ENCODE measurements around the gene DHRSX. TPM values are rescaled to one million over a fixed set of nuclear protein-coding genes. Genes with fewer than 3 reads are reported as not detected.

Gene DHRSX
- total and polyA plus RNA-seq, 9 of the 15 experiments (the other 6 are each of a cell fraction or from before 2014, with no cell fraction given): 0.59 to 11.0 (median 6.2) TPM

DNA sequence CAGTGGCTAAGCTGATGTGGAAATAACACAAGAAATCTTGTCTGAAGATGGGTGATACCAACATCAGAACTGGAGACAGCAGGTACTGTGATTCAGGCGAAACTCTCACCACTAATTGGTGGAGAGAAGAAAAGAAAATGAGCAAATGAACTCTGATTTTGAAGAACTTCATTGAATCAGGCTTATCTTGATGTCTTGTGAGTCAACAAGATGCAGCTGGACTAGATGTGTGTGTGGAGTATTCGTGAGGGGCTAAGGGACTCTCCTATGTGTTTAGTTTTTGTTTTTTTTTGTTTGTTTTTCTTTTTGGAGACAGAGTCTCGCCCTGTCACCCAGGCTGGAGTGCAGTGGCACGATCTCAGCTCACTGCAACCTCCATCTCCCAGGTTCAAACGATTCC, 131.6 kb downstream of the DHRSX start:
- peaks cover 3% of the 10 kb centered on the region; the same call in 1 of the 2 replicates for H4K20me1 ChIP-seq (replicated peaks; ENCODE audit: control insufficient read depth, insufficient read depth, low read length)
- no peak for ATAC-seq
- H3K27ac ChIP-seq (ENCODE audit: extremely low read depth, low read depth, low read length): no peak overlapping the region
- ChIA-PET CTCF (ENCODE audit: low intra/inter-chr PET ratio) (no interaction called here), POLR2A (no interaction called here)
- no peak for DNase-seq (ENCODE audit: extremely low read depth in 1 of 4, low spot score in 3 of 4)
- TF ChIP-seq ZNF274 (IDR thresholded peaks at IDR 0.05; ENCODE audit: borderline replicate concordance, low read depth, low read length) (no peak), KDM5B (IDR thresholded peaks at IDR 0.05; ENCODE audit: insufficient replicate concordance, low read depth, low read length) (no peak), PHF8 (IDR thresholded peaks at IDR 0.05; ENCODE audit: borderline replicate concordance, low read length) (no peak), CAMTA2 (CRISPR knock-in tag; conservative IDR thresholded peaks at IDR 0.05) (no peak), MYBL2 (IDR thresholded peaks at IDR 0.05; ENCODE audit: low read depth) (no peak), MYBL2 (CRISPR knock-in tag; IDR thresholded peaks at IDR 0.05; ENCODE audit: borderline replicate concordance) (no peak), HDGF (IDR thresholded peaks at IDR 0.05) (no peak)
- no peaks in the 10 kb centered on the region for H3K36me3 ChIP-seq (ENCODE audit: control insufficient read depth, insufficient read depth, low read length)
- H3K4me1 ChIP-seq (replicated peaks in 1 of 2; ENCODE audit: control insufficient read depth in 2 of 2, insufficient read depth in 2 of 2, low read length in 2 of 2): no peaks in the 10 kb centered on the region; a peak in 3 of 5 replicates
- H3K9me1 ChIP-seq (ENCODE audit: control insufficient read depth, insufficient read depth, low read length): no peaks in the 10 kb centered on the region
- H3K9me3 ChIP-seq (replicated peaks; ENCODE audit: control insufficient read depth, insufficient read depth, low read depth, low read length): no peaks in the 10 kb centered on the region
- H3K4me2 ChIP-seq (ENCODE audit: insufficient read depth, low read length): no peak overlapping the region
- H2AFZ ChIP-seq (ENCODE audit: low read depth, low read length): no peak overlapping the region
- whole genome bisulfite sequencing (ENCODE audit: insufficient coverage, low coverage, missing lambda C conversion rate): 60% methylated on average over 3 of the region's 5 CpGs
- in situ Hi-C loops (cut with MboI) (no loop called here), intact Hi-C loops (cut with micrococcal nuclease) (no loop called here)
- H3K79me2 ChIP-seq (ENCODE audit: control insufficient read depth, insufficient read depth, low read length): no peaks in the 10 kb centered on the region
- no peaks in the 10 kb centered on the region for H3K27me3 ChIP-seq (ENCODE audit: control insufficient read depth in 2 of 2, insufficient read depth in 2 of 2, low read length in 2 of 2)
- no peak for FAIRE-seq
- H3K9ac ChIP-seq (ENCODE audit: insufficient read depth in 1 of 2, low read depth in 2 of 2, low read length in 2 of 2): no peak overlapping the region
- no TSS peak for BruUV-seq (replicated peaks)
- H3K4me3 ChIP-seq: no peak overlapping the region

DNA sequence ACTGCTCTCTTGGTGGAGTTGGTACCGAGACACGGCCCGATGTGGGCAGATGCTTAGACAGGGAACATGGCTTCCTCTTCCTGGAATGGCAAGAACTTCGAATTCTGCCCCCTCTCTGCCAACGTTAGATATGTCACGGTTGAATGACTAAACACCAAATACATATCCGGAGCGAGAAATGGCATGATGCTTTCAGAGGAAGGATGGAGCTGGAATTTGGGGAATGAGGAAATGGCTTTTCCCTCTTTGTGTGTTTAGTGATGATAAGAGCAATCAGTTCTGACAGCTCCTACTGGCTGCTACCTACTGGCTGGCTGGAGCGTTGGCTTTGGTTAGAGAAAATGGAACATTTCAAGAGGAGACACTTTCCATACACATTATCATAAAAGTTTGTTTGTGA, 140.0 kb downstream of the DHRSX start:
- no peak overlapping the region; the same call in 1 of the 2 replicates for H2AFZ ChIP-seq (ENCODE audit: low read depth, low read length)
- H3K79me2 ChIP-seq (ENCODE audit: control insufficient read depth, insufficient read depth, low read length): no peaks in the 10 kb centered on the region
- no peak overlapping the region for H3K4me2 ChIP-seq (ENCODE audit: insufficient read depth, low read length)
- CTCF ChIA-PET (ENCODE audit: low intra/inter-chr PET ratio): no interaction called here
- FAIRE-seq (peak; percentile 80), ATAC-seq (peak; percentile 68), DNase-seq (ENCODE audit: extremely low read depth in 1 of 4, low spot score in 3 of 4) (peak; percentile 14 to 62 (median 26))
- no peaks in the 10 kb centered on the region for H3K27me3 ChIP-seq (ENCODE audit: control insufficient read depth in 2 of 2, insufficient read depth in 2 of 2, low read length in 2 of 2)
- in situ Hi-C loops (cut with MboI): no loop called here
- BruUV-seq (replicated peaks): no TSS peak
- H3K9ac ChIP-seq (ENCODE audit: insufficient read depth in 1 of 2, low read depth in 2 of 2, low read length in 2 of 2): 0 out of 4 replicates have a peak overlapping the region, but pooled peaks of 1 of the 2 experiments have one; percentile 35
- H3K27ac ChIP-seq (ENCODE audit: extremely low read depth, low read depth, low read length): no peak overlapping the region
- 6% methylated on average over 9 of the region's 9 CpGs for WGBS (ENCODE audit: insufficient coverage, low coverage, missing lambda C conversion rate)
- H3K9me1 ChIP-seq (ENCODE audit: control insufficient read depth, insufficient read depth, low read length): no peaks in the 10 kb centered on the region
- no peaks in the 10 kb centered on the region for H4K20me1 ChIP-seq (replicated peaks; ENCODE audit: control insufficient read depth, insufficient read depth, low read length)
- no peaks in the 10 kb centered on the region for H3K9me3 ChIP-seq (replicated peaks; ENCODE audit: control insufficient read depth, insufficient read depth, low read depth, low read length)
- H3K4me1 ChIP-seq (replicated peaks in 1 of 2; ENCODE audit: control insufficient read depth in 2 of 2, insufficient read depth in 2 of 2, low read length in 2 of 2): peaks cover 0 to 4% of the 10 kb centered on the region in 2 experiments; a peak in 2 of 5 replicates
- H3K36me3 ChIP-seq (ENCODE audit: control insufficient read depth, insufficient read depth, low read length): no peaks in the 10 kb centered on the region
- intact Hi-C loops (cut with micrococcal nuclease): no loop called here
- H3K4me3 ChIP-seq: no peak overlapping the region
- POLR2A ChIA-PET: no interaction called here
- TF ChIP-seq SMARCA4 (IDR thresholded peaks at IDR 0.05) (peak; percentile 69), NCOR1 (IDR thresholded peaks at IDR 0.05) (peak; percentile 73), ELF1 (tag; IDR thresholded peaks at IDR 0.05) (peak; percentile 40; the same call in 1 of the 2 replicates), NBN (IDR thresholded peaks at IDR 0.05; ENCODE audit: low read depth) (no peak), GATA2 (CRISPR knock-in tag; IDR thresholded peaks at IDR 0.05) (peak; percentile 77), CXXC5 (CRISPR knock-in tag; IDR thresholded peaks at IDR 0.05) (0 out of 2 replicates have a peak, but pooled peaks have one; percentile 37), TAL1 (IDR thresholded peaks at IDR 0.05) (peak; percentile 80), SRSF7 (optimal IDR thresholded peaks at IDR 0.05; ENCODE audit: low read depth, low read length) (no peak), ZKSCAN8 (CRISPR knock-in tag; IDR thresholded peaks at IDR 0.05) (no peak), HIVEP1 (CRISPR knock-in tag; IDR thresholded peaks at IDR 0.05) (no peak), TEAD2 (tag; IDR thresholded peaks at IDR 0.05) (peak; percentile 24; the same call in 1 of the 2 replicates), EP300 (IDR thresholded peaks at IDR 0.05; ENCODE audit: low read length) (peak; percentile 59; the same call in 1 of the 2 replicates)
- TF ChIP-seq, protein P1, sequence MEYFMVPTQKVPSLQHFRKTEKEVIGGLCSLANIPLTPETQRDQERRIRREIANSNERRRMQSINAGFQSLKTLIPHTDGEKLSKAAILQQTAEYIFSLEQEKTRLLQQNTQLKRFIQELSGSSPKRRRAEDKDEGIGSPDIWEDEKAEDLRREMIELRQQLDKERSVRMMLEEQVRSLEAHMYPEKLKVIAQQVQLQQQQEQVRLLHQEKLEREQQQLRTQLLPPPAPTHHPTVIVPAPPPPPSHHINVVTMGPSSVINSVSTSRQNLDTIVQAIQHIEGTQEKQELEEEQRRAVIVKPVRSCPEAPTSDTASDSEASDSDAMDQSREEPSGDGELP (CRISPR knock-in tag; IDR thresholded peaks at IDR 0.05; ENCODE audit: borderline replicate concordance): no peak
